NCI-H1436 treated with DMSO at 0.1 percent for 48 hours (cell line): ENCODE measurements around the gene NCOA1.
"Not testable (repeated sequence)": the region's sequence is repeated elsewhere in the genome, so short reads cannot be mapped to it uniquely, and the experiment has no call there.

ENCODE experiments used
- DNase-seq: peaks from one replicate; lab custom pipeline; 2025; lab: John Stamatoyannopoulos, UW

NCOA1 gene

GRCh38 chr2:24474053-24474452 is 17.0 kb upstream of the NCOA1 start:
- no peak for DNase-seq

- DNase-seq: no peak
Measured at GRCh38 chr2:24477229-24477628, 13.8 kb upstream of the NCOA1 start.

GRCh38 chr2:24478243-24478642 is 12.8 kb upstream of the NCOA1 start:
- no peak for DNase-seq

- DNase-seq: no peak
Measured at GRCh38 chr2:24480245-24480644, 10.8 kb upstream of the NCOA1 start.

- DNase-seq: no peak
Measured at GRCh38 chr2:24482251-24482971, 8.6 kb upstream of the NCOA1 start.

GRCh38 chr2:24482972-24483300 is 8.1 kb upstream of the NCOA1 start:
- no peak for DNase-seq

GRCh38 chr2:24484677-24485076 is 6.4 kb upstream of the NCOA1 start:
- DNase-seq: not testable (repeated sequence)

GRCh38 chr2:24485197-24485596 is 5.9 kb upstream of the NCOA1 start:
- DNase-seq: no peak

- no peak for DNase-seq
Measured at GRCh38 chr2:24486636-24487205, 4.3 kb upstream of the NCOA1 start.

- DNase-seq: no peak
Measured at GRCh38 chr2:24489465-24490180, 1.4 kb upstream of the NCOA1 start.

- DNase-seq: no peak
Measured at GRCh38 chr2:24490181-24490689, 819 bp upstream of the NCOA1 start.

GRCh38 chr2:24491542-24492420 is 727 bp downstream of the NCOA1 start:
- DNase-seq: no peak

- DNase-seq: no peak
Measured at GRCh38 chr2:24492421-24493279, 1.6 kb downstream of the NCOA1 start.

- no peak for DNase-seq
Measured at GRCh38 chr2:24493713-24494112, 2.7 kb downstream of the NCOA1 start.

GRCh38 chr2:24494410-24494809 is 3.4 kb downstream of the NCOA1 start:
- no peak for DNase-seq

GRCh38 chr2:24495451-24495850 is 4.4 kb downstream of the NCOA1 start:
- no peak for DNase-seq

GRCh38 chr2:24496959-24497358 is 5.9 kb downstream of the NCOA1 start:
- no peak for DNase-seq

GRCh38 chr2:24497685-24498084 is 6.6 kb downstream of the NCOA1 start:
- DNase-seq: no peak

GRCh38 chr2:24498121-24498520 is 7.1 kb downstream of the NCOA1 start:
- no peak for DNase-seq

- no peak for DNase-seq
Measured at GRCh38 chr2:24501813-24502212, 10.8 kb downstream of the NCOA1 start.

- DNase-seq: no peak
Measured at GRCh38 chr2:24505534-24506275, 14.7 kb downstream of the NCOA1 start.
